CD4-positive, alpha-beta T cell treated with Interleukin-1 beta for 1 hour (primary cell): Measurements from ENCODE around the gene ABHD17A.
"Not testable (repeated sequence)": the region's sequence is repeated elsewhere in the genome, so short reads cannot be mapped to it uniquely, and the experiment has no call there.

Experiments used
- DNase-seq, 2 donors: peaks; one replicate each; pipeline ENCODE4 v3.0.0-alpha.2; 2020 to 2022

ABHD17A gene

GRCh38 chr19:1909761-1910080, 24.4 kb upstream of the ABHD17A start:
- DNase-seq: no peak

GRCh38 chr19:1908364-1908678, 23.0 kb upstream of the ABHD17A start:
- DNase-seq: no peak

- no peak for DNase-seq
Observed at GRCh38 chr19:1907563-1908363, 22.5 kb upstream of the ABHD17A start.

GRCh38 chr19:1906985-1907562, 21.8 kb upstream of the ABHD17A start:
- no peak for DNase-seq

- DNase-seq: no peak
Observed at GRCh38 chr19:1905863-1906375, 20.6 kb upstream of the ABHD17A start.

- DNase-seq: peak; percentile 99
Observed at GRCh38 chr19:1905110-1905862, 20.0 kb upstream of the ABHD17A start, which contains the start of the genes ADAT3 and SCAMP4. ADAT3 (plus strand) TSS chr19:1905399; CDS start chr19:1912048, 6,649 bp downstream. SCAMP4 (plus strand) TSS chr19:1905399; CDS start chr19:1915020, 9,621 bp downstream.

GRCh38 chr19:1904860-1905109, 19.5 kb upstream of the ABHD17A start:
- no peak for DNase-seq

GRCh38 chr19:1902923-1903322, 17.6 kb upstream of the ABHD17A start:
- no peak for DNase-seq

- DNase-seq: peak in 1 of 2 donors; percentile 78
Observed at GRCh38 chr19:1901940-1902404, 16.7 kb upstream of the ABHD17A start.

GRCh38 chr19:1896508-1896907, 11.2 kb upstream of the ABHD17A start:
- DNase-seq: no peak

GRCh38 chr19:1893791-1894190, 8.5 kb upstream of the ABHD17A start:
- no peak for DNase-seq

GRCh38 chr19:1889907-1890306, 4.6 kb upstream of the ABHD17A start:
- DNase-seq: no peak

GRCh38 chr19:1888385-1888784, 3.1 kb upstream of the ABHD17A start:
- DNase-seq: no peak

GRCh38 chr19:1886360-1886759, 1.1 kb upstream of the ABHD17A start:
- DNase-seq: not testable (repeated sequence)

- no peak for DNase-seq
Observed at GRCh38 chr19:1884719-1885334, 469 bp downstream of the ABHD17A start.

GRCh38 chr19:1884291-1884718, 991 bp downstream of the ABHD17A start:
- DNase-seq: peak; percentile 62 to 66

GRCh38 chr19:1883784-1884183, 1.5 kb downstream of the ABHD17A start:
- DNase-seq: peak in 1 of 2 donors; percentile 35

- DNase-seq: no peak
Observed at GRCh38 chr19:1882786-1883692, 2.3 kb downstream of the ABHD17A start.

- peak; percentile 86 to 89 for DNase-seq
Observed at GRCh38 chr19:1882089-1882785, 3.1 kb downstream of the ABHD17A start.

GRCh38 chr19:1881393-1882088, 3.8 kb downstream of the ABHD17A start:
- not testable (repeated sequence) for DNase-seq
